Breast epithelium (tissue), 3 donors: ENCODE measurements around the gene RSPRY1.

Experiments
- POLR2AphosphoS5 ChIP-seq, 3 donors: sonication (generic); formaldehyde crosslinking; IDR thresholded peaks; one replicate each; pipeline ENCODE4 v1.6.1; 2017; ENCODE audit warnings: antibody characterized with exemption in 3 of 3
- TF ChIP-seq, protein P1 (sequence below), 3 donors: fragments of 450-650 bp; IDR thresholded peaks; one replicate each; pipeline ENCODE4 v1.5.1; 2016 to 2017; ENCODE audit warnings: antibody characterized with exemption in 3 of 3, mild to moderate bottlenecking in 3 of 3, moderate library complexity in 3 of 3

DNA sequence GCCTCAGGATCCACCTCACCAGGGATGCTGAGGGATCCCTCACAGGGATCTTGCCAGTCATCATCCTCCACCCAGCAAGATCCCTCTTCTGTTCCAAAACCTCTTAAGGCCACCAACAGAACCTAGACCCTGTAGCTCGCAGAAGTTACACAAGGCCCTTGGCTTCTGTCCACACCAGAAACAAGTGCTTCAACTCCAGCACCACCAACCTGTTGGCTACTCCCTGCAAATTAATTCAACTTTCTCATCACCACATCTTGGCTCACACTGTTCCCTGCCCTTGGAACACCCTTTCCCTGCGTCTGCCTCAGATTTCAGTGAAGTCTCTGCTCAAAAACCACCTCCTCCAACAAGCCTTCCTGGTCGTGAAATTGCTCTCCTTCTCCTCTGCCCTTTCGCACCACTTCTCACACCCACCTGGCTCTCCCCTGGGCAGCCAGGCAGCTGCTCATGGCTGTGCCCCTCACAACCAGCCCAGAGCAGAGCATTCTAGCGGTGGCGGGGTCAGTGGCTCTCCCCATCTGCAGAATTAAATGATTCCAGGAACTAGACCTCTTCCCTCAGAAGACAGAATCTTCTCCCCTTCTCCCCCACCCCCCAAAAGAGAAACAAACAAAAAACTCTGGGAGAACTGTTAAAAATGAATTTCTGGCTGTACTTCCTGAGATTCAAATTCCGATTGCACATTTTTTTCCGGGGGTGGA is 96.5 kb downstream of the RSPRY1 start:
- TF ChIP-seq, protein P1, sequence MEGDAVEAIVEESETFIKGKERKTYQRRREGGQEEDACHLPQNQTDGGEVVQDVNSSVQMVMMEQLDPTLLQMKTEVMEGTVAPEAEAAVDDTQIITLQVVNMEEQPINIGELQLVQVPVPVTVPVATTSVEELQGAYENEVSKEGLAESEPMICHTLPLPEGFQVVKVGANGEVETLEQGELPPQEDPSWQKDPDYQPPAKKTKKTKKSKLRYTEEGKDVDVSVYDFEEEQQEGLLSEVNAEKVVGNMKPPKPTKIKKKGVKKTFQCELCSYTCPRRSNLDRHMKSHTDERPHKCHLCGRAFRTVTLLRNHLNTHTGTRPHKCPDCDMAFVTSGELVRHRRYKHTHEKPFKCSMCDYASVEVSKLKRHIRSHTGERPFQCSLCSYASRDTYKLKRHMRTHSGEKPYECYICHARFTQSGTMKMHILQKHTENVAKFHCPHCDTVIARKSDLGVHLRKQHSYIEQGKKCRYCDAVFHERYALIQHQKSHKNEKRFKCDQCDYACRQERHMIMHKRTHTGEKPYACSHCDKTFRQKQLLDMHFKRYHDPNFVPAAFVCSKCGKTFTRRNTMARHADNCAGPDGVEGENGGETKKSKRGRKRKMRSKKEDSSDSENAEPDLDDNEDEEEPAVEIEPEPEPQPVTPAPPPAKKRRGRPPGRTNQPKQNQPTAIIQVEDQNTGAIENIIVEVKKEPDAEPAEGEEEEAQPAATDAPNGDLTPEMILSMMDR (IDR thresholded peaks at IDR 0.05) = no peak
- TF ChIP-seq POLR2AphosphoS5 (IDR thresholded peaks at IDR 0.05) = no peak
